Thoracic aorta (tissue), 2 donors: ENCODE results near the gene HOMEZ. TPM values are rescaled to one million over a fixed set of nuclear protein-coding genes. Genes with fewer than 3 reads are reported as not detected.

Source experiments
- ATAC-seq: fragments of 150-250 bp; one replicate; pipeline ENCODE4 v1.8.0; 2017; ENCODE audit warnings: low read depth; ENCODE audit not compliant: insufficient number of reproducible peaks, low FRiP score
- DNase-seq: peaks from one replicate; pipeline ENCODE4 v3.0.0-alpha.2; 2020; ENCODE audit warnings: low spot score
- H3K27ac ChIP-seq, 2 donors: fragments of 200-600 bp; sonication (generic); 1 replicate in 1 of 2; 2 replicates in 1 of 2; pipeline ENCODE4 v1.5.1; 2016; ENCODE audit warnings: mild to moderate bottlenecking in 2 of 2, moderate library complexity in 2 of 2
- H3K27me3 ChIP-seq: fragments of 200-600 bp; sonication (generic); replicated peaks from 2 replicates; pipeline ENCODE4 v1.6.0; 2016; ENCODE audit warnings: mild to moderate bottlenecking; ENCODE audit not compliant: insufficient read depth
- H3K36me3 ChIP-seq: fragments of 200-600 bp; sonication (generic); one replicate; pipeline ENCODE4 v1.5.1; 2016
- H3K4me1 ChIP-seq, 2 donors: fragments of 200-600 bp; sonication (generic); 1 replicate in 1 of 2; 2 replicates in 1 of 2; pipeline versions ENCODE4 v1.5.1 to v1.6.0; 2016; ENCODE audit warnings: low read depth in 2 of 2, mild to moderate bottlenecking in 1 of 2; ENCODE audit not compliant: control insufficient read depth in 1 of 2
- H3K4me3 ChIP-seq: fragments of 200-600 bp; sonication (generic); 2 replicates; pipeline ENCODE4 v1.5.1; 2016; ENCODE audit warnings: mild to moderate bottlenecking
- H3K9me3 ChIP-seq: fragments of 200-600 bp; sonication (generic); 2 replicates; pipeline ENCODE4 v1.5.1; 2016
- total RNA-seq, 2 donors: library from RNA; depleted of rRNA; stranded (reverse); fragments of >200 nt; gene quantifications; one replicate each; pipeline versions ENCODE4 v1.1.0 to v1.2.3, GENCODE V29; 2016
- TF ChIP-seq, protein P1 (sequence below): fragments of 200-600 bp; sonication (generic); IDR thresholded peaks from one replicate; pipeline ENCODE4 v1.5.1; 2019; ENCODE audit warnings: antibody characterized with exemption

The HOMEZ gene
- total RNA-seq, 2 donors from 2014 or later, result 4.6 to 6.2 TPM

DNA sequence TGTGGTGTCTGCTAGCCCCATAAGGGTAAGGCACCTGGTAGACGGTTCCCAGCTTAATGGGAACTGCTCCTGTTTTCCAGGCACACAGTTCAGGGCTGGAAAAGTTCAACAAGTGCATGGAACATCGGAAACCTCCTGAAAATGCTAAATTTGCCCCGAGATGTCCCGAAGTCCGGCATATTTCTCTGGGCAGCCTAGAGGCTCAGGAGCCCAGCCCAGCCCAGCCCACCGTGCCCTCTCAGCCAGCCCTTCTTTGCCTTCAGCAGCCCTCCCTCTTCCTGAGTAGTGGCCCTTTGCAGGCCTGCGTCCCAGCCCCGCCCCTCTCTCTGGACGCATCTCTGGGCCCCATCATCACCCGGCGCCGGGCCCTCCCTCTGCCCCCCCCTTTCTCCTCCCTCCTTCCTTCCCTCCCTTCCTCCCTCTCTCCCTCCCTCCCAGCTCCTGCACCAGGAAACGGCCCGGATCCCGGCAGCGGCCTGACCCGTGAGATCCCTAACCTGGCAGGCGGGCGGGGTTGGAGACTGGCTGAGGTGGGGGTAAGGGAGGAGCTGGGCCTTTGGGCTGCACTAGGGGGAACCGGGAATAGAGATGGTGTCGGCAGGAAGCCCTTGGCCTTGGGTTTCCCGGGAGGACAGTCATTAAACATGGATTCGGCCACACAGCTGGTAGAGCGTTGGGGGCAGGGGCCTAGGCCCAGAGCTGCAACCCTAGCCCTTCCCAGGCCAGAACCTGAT, 20.6 kb upstream of the HOMEZ start, which contains the start of gene BCL2L2:
Gene BCL2L2, plus strand, starts transcription at position 422 of the 734 bp plus-strand sequence. CDS start 935 bp downstream, outside the sequence.
- Histone ChIP-seq H3K27me3 (no peaks in the 10 kb centered on the region), H3K4me3 (peak within 1 kb of the TSS; percentile 82), H3K4me1 (peaks cover 22 to 47% of the 10 kb centered on the region in 2 donors), H3K9me3 (no peaks in the 10 kb centered on the region), H3K27ac (peak within 1 kb of the TSS; percentile 86 to 95), H3K36me3 (peaks cover 10% of the 10 kb centered on the region)
- ATAC-seq, result peak; percentile 54
- peak; percentile 77 for DNase-seq
- TF ChIP-seq, protein P1, sequence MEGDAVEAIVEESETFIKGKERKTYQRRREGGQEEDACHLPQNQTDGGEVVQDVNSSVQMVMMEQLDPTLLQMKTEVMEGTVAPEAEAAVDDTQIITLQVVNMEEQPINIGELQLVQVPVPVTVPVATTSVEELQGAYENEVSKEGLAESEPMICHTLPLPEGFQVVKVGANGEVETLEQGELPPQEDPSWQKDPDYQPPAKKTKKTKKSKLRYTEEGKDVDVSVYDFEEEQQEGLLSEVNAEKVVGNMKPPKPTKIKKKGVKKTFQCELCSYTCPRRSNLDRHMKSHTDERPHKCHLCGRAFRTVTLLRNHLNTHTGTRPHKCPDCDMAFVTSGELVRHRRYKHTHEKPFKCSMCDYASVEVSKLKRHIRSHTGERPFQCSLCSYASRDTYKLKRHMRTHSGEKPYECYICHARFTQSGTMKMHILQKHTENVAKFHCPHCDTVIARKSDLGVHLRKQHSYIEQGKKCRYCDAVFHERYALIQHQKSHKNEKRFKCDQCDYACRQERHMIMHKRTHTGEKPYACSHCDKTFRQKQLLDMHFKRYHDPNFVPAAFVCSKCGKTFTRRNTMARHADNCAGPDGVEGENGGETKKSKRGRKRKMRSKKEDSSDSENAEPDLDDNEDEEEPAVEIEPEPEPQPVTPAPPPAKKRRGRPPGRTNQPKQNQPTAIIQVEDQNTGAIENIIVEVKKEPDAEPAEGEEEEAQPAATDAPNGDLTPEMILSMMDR, result no peak

DNA sequence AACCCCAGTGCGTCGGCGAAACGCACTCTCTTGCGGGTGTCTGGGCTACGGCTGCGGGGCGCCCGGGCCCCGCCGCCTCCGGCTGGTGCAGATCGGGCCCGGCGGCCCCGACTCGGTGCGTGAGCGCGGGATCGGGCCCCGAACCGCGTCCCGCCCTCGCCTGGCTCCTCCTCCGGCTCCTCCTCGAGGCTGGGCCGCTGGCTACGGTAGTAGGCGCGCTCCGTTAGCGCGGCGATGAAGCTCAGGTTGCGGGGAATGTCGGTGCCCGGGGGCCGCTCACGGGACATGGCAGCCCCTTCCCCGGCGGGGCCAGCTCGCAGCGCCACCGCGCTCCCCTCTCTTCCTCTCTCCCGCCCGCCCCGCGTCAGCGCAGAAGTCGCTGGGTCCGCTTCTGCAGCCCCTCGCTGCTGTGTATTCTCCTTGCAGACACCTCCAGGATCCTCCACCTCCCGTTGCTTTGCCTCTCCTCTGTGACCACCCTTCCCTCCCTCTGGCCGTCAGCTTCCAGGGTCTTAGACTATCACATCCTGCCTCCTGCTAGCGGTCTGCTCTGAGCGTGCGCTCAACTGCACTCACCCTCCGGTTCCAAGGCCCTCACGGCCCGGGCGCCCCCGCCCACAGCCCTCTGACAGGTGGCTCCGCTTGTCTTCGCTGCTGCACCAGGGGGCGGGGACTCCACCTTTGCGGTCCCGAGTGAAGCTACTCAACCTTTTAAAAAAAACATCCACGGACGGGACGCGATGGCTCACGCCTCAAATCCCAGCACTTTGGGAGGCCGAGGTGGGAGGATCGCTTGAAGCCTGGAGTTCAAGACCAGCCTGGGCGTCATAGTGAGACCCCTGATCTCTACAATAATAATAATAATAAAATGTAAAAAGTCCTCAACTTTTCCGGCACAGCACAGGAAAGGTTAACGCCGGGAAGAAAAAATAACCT, 16.6 kb upstream of the HOMEZ start, which contains the start of gene PPP1R3E:
Gene PPP1R3E, minus strand, starts transcription at position 570 of the 936 bp plus-strand sequence. Its CDS starts 283 bp downstream, at position 287.
- Histone ChIP-seq H3K27me3 (no peaks in the 10 kb centered on the region), H3K9me3 (no peaks in the 10 kb centered on the region), H3K4me1 (peaks cover 16 to 39% of the 10 kb centered on the region in 2 donors), H3K36me3 (no peaks in the 10 kb centered on the region), H3K4me3 (peak within 1 kb of the TSS; percentile 80), H3K27ac (peak within 1 kb of the TSS; percentile 96 to 98)
- DNase-seq (no peak), ATAC-seq (peak; percentile 13)
- TF ChIP-seq, protein P1, result no peak

DNA sequence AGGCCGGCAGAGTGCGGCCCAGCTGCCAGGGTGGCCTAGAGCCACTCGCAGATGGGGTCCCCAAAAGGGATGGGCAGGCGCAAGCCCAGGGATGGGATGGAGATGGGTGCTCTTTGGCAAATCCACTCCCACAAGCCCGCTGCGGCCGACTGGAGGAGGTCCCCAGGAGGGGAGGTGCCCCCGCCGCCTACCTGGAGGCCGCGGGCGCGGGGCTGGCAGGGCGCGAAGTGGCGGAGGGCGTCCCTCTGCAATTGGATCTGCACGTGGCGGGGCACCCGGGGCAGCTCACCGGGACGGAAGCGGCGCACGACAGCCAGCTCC, 16.0 kb upstream of the HOMEZ start:
- ATAC-seq (peak; percentile 1), DNase-seq (no peak)
- Histone ChIP-seq H3K36me3 (no peaks in the 10 kb centered on the region), H3K4me1 (peaks cover 11 to 34% of the 10 kb centered on the region in 2 donors), H3K27ac (peak overlapping the region; percentile 96 to 98), H3K9me3 (no peaks in the 10 kb centered on the region), H3K27me3 (no peaks in the 10 kb centered on the region), H3K4me3 (peak overlapping the region; percentile 80)
- TF ChIP-seq, protein P1, result no peak

DNA sequence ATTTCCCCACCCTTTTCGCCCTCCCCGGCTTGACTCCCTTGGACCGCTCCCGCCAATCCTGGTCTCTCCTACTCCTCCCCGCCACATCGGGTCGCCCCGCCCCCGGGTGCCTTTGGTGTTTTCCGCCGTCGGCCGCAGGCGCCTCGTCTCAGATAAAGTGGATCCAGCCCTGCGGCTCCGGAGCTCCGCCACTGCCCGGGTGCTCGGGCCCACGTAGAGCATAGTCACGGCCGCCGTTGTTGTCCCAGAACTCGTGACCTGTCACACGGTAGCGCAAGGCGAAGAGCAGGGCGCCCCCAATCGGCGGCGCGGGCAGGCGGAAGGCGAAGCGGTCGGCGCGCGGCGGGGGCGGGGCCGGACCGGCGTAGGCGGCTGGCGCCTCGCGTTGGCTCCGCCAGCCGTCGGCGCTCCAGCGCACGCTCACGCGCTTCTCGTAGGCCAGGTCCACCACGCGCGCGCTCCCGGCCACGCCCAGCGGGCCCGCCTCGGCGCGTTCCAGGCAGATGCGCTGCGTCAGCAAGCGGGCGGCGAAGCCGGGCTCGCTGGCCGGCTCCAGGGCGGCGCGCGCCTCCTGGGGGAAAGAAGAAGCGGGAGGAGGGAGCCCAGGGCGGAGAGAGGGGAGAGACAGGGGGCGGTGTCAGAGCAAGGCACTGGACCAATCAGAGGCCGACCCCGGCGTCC, 15.5 kb upstream of the HOMEZ start:
- DNase-seq, result peak; percentile 94
- Histone ChIP-seq H3K4me1 (peaks cover 11 to 34% of the 10 kb centered on the region in 2 donors), H3K27me3 (no peaks in the 10 kb centered on the region), H3K4me3 (peak overlapping the region; percentile 80), H3K9me3 (no peaks in the 10 kb centered on the region), H3K36me3 (no peaks in the 10 kb centered on the region), H3K27ac (peak overlapping the region; percentile 97 to 98)
- TF ChIP-seq, protein P1, result peak; percentile 28
- ATAC-seq, result peak; percentile 85
